Loucy (cell line): ENCODE measurements around the gene HLA-DMB.

Experiments
- CTCF ChIP-seq: fragments of 200-600 bp; sonication (generic); conservative IDR thresholded peaks from 2 replicates; pipeline ENCODE4 v1.5.1; 2014; ENCODE audit warnings: mild to moderate bottlenecking, antibody characterized with exemption, low read length
- EZH2phosphoT487 ChIP-seq: fragments of 200-600 bp; IDR thresholded peaks from 2 replicates; pipeline ENCODE4 v1.6.1; 2018; ENCODE audit warnings: antibody characterized with exemption, mild to moderate bottlenecking, moderate library complexity, borderline replicate concordance

GRCh38 chr6:32936239-32937152 is 4.3 kb downstream of the HLA-DMB start:
- TF ChIP-seq CTCF (no peak), EZH2phosphoT487 (no peak)
